ENCODE results near the gene KLK12. TPM values are rescaled to one million over a fixed set of nuclear protein-coding genes. Genes with fewer than 3 reads are reported as not detected.

The KLK12 gene
- total RNA-seq, 1 experiment from 2014 or later, result not detected

GRCh38 chr19:50998686-50999085, 36.1 kb downstream of the KLK12 start:
- H3K27me3 ChIP-seq (ENCODE audit: insufficient read depth, low read length), result no peaks in the 10 kb centered on the region
- H3K4me1 ChIP-seq (ENCODE audit: insufficient read depth, low read length), result 0 out of 2 replicates have a peak, but pooled peaks cover 4% of the 10 kb centered on the region
- no peak overlapping the region for H3K18ac ChIP-seq (ENCODE audit: insufficient read length, low read depth, low read length)
- H3K79me1 ChIP-seq (ENCODE audit: insufficient read depth, low read depth, low read length, poor library complexity, severe bottlenecking), result no peaks in the 10 kb centered on the region
- no peak overlapping the region for H2BK15ac ChIP-seq (ENCODE audit: low read depth, low read length)
- H3K4me2 ChIP-seq (ENCODE audit: insufficient read depth, insufficient read length, low read length), result no peak overlapping the region
- H3T11ph ChIP-seq (ENCODE audit: low read length), result no peak overlapping the region
- H3K27ac Mint-ChIP-seq, result no peak overlapping the region
- no peaks in the 10 kb centered on the region for H3K79me2 ChIP-seq (ENCODE audit: insufficient read depth, low read length)
- no peak overlapping the region for H3K4ac ChIP-seq (ENCODE audit: low read depth, low read length)
- no peak overlapping the region for H2BK5ac ChIP-seq (ENCODE audit: insufficient read length, low read length)
- H2AK5ac ChIP-seq (ENCODE audit: insufficient read length, low read length), result no peak overlapping the region
- no peak overlapping the region for H3K56ac ChIP-seq (ENCODE audit: insufficient read length, low read depth, low read length)
- H3K27me3 Mint-ChIP-seq (ENCODE audit: low read depth), result peaks cover 39% of the 10 kb centered on the region
- H3K4me1 Mint-ChIP-seq, result peaks cover 21 to 38% of the 10 kb centered on the region in 2 experiments
- H3K4me3 Mint-ChIP-seq, result no peak overlapping the region
- H3K9me3 ChIP-seq (ENCODE audit: control insufficient read depth, low read depth, low read length), result no peaks in the 10 kb centered on the region
- no peak overlapping the region for H3K27ac ChIP-seq (ENCODE audit: insufficient read length, low read depth, low read length)
- peaks cover 6% of the 10 kb centered on the region for H3K23me2 ChIP-seq (ENCODE audit: insufficient read length, low read depth, low read length, poor library complexity, severe bottlenecking)
- H2BK12ac ChIP-seq (ENCODE audit: insufficient read length, low read depth, low read length), result no peak overlapping the region
- no peak overlapping the region for H3K23ac ChIP-seq (ENCODE audit: insufficient read length, low read depth, low read length)
- DNase-seq, result no peak
- H2BK120ac ChIP-seq (ENCODE audit: low read depth, low read length, poor library complexity, severe bottlenecking), result no peak overlapping the region
- H4K91ac ChIP-seq (ENCODE audit: insufficient read length, low read depth, low read length), result no peak overlapping the region
- H4K8ac ChIP-seq (replicated peaks; ENCODE audit: insufficient read length, low read depth, low read length), result no peak overlapping the region
- no peak overlapping the region for H2BK20ac ChIP-seq (ENCODE audit: low read depth, low read length, poor library complexity, severe bottlenecking)
- no peak overlapping the region for H3K14ac ChIP-seq (ENCODE audit: insufficient read depth, low read length)
- H4K5ac ChIP-seq (ENCODE audit: insufficient read length, low read depth, low read length), result no peak overlapping the region
- TF ChIP-seq CTCF (conservative IDR thresholded peaks at IDR 0.05), result no peak
- no peak overlapping the region for H2AFZ ChIP-seq (ENCODE audit: low read length)
- no peaks in the 10 kb centered on the region; a peak in 1 of 7 replicates for H3K36me3 Mint-ChIP-seq (ENCODE audit: insufficient read depth in 1 of 3, low read depth in 3 of 3)
- no CpG with 5 or more reads among the region's 4 CpGs for WGBS (ENCODE audit: extremely low coverage, insufficient read length, low lambda C conversion rate)
- H3K9me3 Mint-ChIP-seq, result peaks cover 0 to 4% of the 10 kb centered on the region in 2 experiments; a peak in 2 of 5 replicates
- H4K20me1 ChIP-seq (ENCODE audit: control insufficient read depth, insufficient read depth, insufficient read length), result no peaks in the 10 kb centered on the region
- H3K9ac ChIP-seq (ENCODE audit: extremely low read depth, insufficient read length, low read length), result no peak overlapping the region
